Astrocyte of the spinal cord (primary cell): ENCODE measurements around the gene NFATC4.

Experiments
- DNase-seq: peaks from one replicate; pipeline ENCODE4 v3.0.0; 2011; ENCODE audit warnings: low read depth, low spot score
- H3K4me3 ChIP-seq: 2 replicates; pipeline ENCODE4 v1.5.1; 2011; ENCODE audit warnings: low read depth, mild to moderate bottlenecking, low read length, moderate library complexity
- CTCF ChIP-seq: IDR thresholded peaks from 2 replicates; pipeline ENCODE4 v1.5.1; 2012; ENCODE audit warnings: low read depth, mild to moderate bottlenecking, low read length, inconsistent platforms
- in situ Hi-C: cut with HindIII; loops from 2 replicates; pipeline ENCODE4 v1.10.0; 2017; ENCODE audit warnings: low sequenced_read_pairs

NFATC4 gene

GRCh38 chr14:24399447-24399822, 31.5 kb downstream of the NFATC4 start:
- no peak for DNase-seq
- peak overlapping the region; percentile 60 for H3K4me3 ChIP-seq
- no peak for TF ChIP-seq CTCF
- in situ Hi-C loops, result no loop called here

- H3K4me3 ChIP-seq, result peak overlapping the region; percentile 60
- no peak for TF ChIP-seq CTCF
- in situ Hi-C loops, result no loop called here
- no peak for DNase-seq
Measured at GRCh38 chr14:24399999-24400718, 32.2 kb downstream of the NFATC4 start.

GRCh38 chr14:24401810-24402702, 34.1 kb downstream of the NFATC4 start:
- TF ChIP-seq CTCF, result no peak
- DNase-seq, result no peak
- H3K4me3 ChIP-seq, result no peak overlapping the region
- in situ Hi-C loops, result no loop called here

- in situ Hi-C loops, result no loop called here
- no peak overlapping the region for H3K4me3 ChIP-seq
- no peak for TF ChIP-seq CTCF
- DNase-seq, result no peak
Measured at GRCh38 chr14:24403294-24403998, 35.5 kb downstream of the NFATC4 start.

- no peak for TF ChIP-seq CTCF
- DNase-seq, result no peak
- in situ Hi-C loops, result no loop called here
- H3K4me3 ChIP-seq, result no peak overlapping the region
Measured at GRCh38 chr14:24404814-24405213, 36.8 kb downstream of the NFATC4 start.

- in situ Hi-C loops, result no loop called here
- no peak overlapping the region for H3K4me3 ChIP-seq
- no peak for TF ChIP-seq CTCF
- no peak for DNase-seq
Measured at GRCh38 chr14:24406416-24406815, 38.4 kb downstream of the NFATC4 start.
